H1 (cell line): ENCODE data around the gene GMNN. TPM values are rescaled to one million over a fixed set of nuclear protein-coding genes. Genes with fewer than 3 reads are reported as not detected.

Experiments
- CTCF ChIA-PET: fragments of 300-600 bp; sonication (Branson Sonifier 250); formaldehyde crosslinking; loops from one replicate; lab custom pipeline; 2021; ENCODE audit not compliant: partially characterized antibody; lab: Charles Lee
- POLR2A ChIA-PET: fragments of 300-600 bp; sonication (Branson Sonifier 250); formaldehyde crosslinking; loops from one replicate; lab custom pipeline; 2021; ENCODE audit warnings: inconsistent platforms; ENCODE audit not compliant: partially characterized antibody; lab: Charles Lee
- DNase-seq, 2 experiments: peaks; one replicate each; pipeline versions ENCODE4 v3.0.0 to v3.0.0-alpha.2; 2010 to 2022; ENCODE audit warnings: low spot score in 2 of 2, low read depth in 1 of 2, mixed read lengths in 1 of 2
- FAIRE-seq: peaks from 2 replicates; lab custom pipeline; 2011; peaks lifted over from hg19 to GRCh38; lab: Jason Lieb, UNC
- H2AFZ ChIP-seq: 2 replicates; pipeline ENCODE4 v1.8.1; 2012; ENCODE audit warnings: low read length, inconsistent platforms
- H2AK5ac ChIP-seq: 2 replicates; pipeline ENCODE4 v1.6.1; 2013; ENCODE audit warnings: low read depth, low read length
- H2BK120ac ChIP-seq: replicated peaks from 2 replicates; pipeline ENCODE3; 2013; ENCODE audit warnings: low read depth, low read length, inconsistent platforms
- H2BK12ac ChIP-seq: 2 replicates; pipeline ENCODE4 v1.6.1; 2013; ENCODE audit warnings: low read depth, low read length
- H2BK15ac ChIP-seq: 2 replicates; pipeline ENCODE4 v1.6.1; 2013; ENCODE audit warnings: low read length
- H2BK20ac ChIP-seq: 2 replicates; pipeline ENCODE4 v1.6.1; 2013; ENCODE audit warnings: low read length
- H2BK5ac ChIP-seq: 2 replicates; pipeline ENCODE4 v1.6.1; 2013; ENCODE audit warnings: low read depth, low read length
- H3K14ac ChIP-seq: 2 replicates; pipeline ENCODE4 v1.6.1; 2013; ENCODE audit warnings: inconsistent platforms; ENCODE audit not compliant: insufficient read length
- H3K18ac ChIP-seq: 2 replicates; pipeline ENCODE4 v1.6.1; 2013; ENCODE audit warnings: low read length; ENCODE audit errors: extremely low read depth
- H3K23ac ChIP-seq: 2 replicates; pipeline ENCODE4 v1.6.1; 2013; ENCODE audit warnings: inconsistent platforms; ENCODE audit not compliant: insufficient read length
- H3K23me2 ChIP-seq: 2 replicates; pipeline ENCODE4 v1.6.1; 2013; ENCODE audit warnings: low read depth, low read length
- H3K27ac ChIP-seq: 2 replicates; pipeline ENCODE4 v1.6.1; 2011; ENCODE audit warnings: low read depth, low read length, inconsistent platforms
- H3K27me3 ChIP-seq, 4 experiments: replicated peaks in 1 of 4; 1 replicate in 1 of 4; 2 replicates in 3 of 4; pipeline versions ENCODE4 v1.6.1 to v1.8.1; 2011 to 2013; ENCODE audit warnings: low read length in 3 of 4, mild to moderate bottlenecking in 3 of 4, inconsistent platforms in 2 of 4, mixed read lengths in 2 of 4, moderate library complexity in 1 of 4; ENCODE audit not compliant: control insufficient read depth in 3 of 4, insufficient read depth in 3 of 4; ENCODE audit errors: extremely low read depth in 1 of 4
- H3K36me3 ChIP-seq, 4 experiments: 2 replicates each; pipeline versions ENCODE4 v1.6.1 to v1.8.1; 2011 to 2013; ENCODE audit warnings: mild to moderate bottlenecking in 4 of 4, low read length in 3 of 4, moderate library complexity in 2 of 4, control low read depth in 1 of 4, inconsistent platforms in 1 of 4; ENCODE audit not compliant: insufficient read depth in 4 of 4, control insufficient read depth in 2 of 4
- H3K4ac ChIP-seq: replicated peaks from 2 replicates; pipeline ENCODE3; 2013; ENCODE audit warnings: low read length, low read depth, mixed read lengths, inconsistent platforms; ENCODE audit not compliant: insufficient read length
- H3K4me1 ChIP-seq, 4 experiments: replicated peaks in 1 of 4; 1 replicate in 1 of 4; 2 replicates in 3 of 4; pipeline versions ENCODE4 v1.6.1 to v1.8.1; 2011 to 2013; ENCODE audit warnings: low read length in 3 of 4, inconsistent platforms in 2 of 4, mixed read lengths in 1 of 4; ENCODE audit not compliant: insufficient read depth in 4 of 4, control insufficient read depth in 3 of 4
- H3K4me2 ChIP-seq, 2 experiments: 2 replicates each; pipeline versions ENCODE4 v1.6.1 to v1.8.1; 2011 to 2013; ENCODE audit warnings: low read depth in 2 of 2, low read length in 2 of 2, control low read depth in 1 of 2, inconsistent platforms in 1 of 2, mild to moderate bottlenecking in 1 of 2; ENCODE audit not compliant: insufficient read depth in 1 of 2
- H3K4me3 ChIP-seq, 4 experiments: fragments of 200-600, 300-600 bp in 1 of 4; sonication (generic), shearing (Covaris generic), sonication (Bioruptor Twin) in 1 of 4; 2 replicates each; pipeline versions ENCODE4 v1.5.1 to v1.8.1; 2011 to 2016; ENCODE audit warnings: low read length in 4 of 4, low read depth in 3 of 4, control low read depth in 2 of 4, inconsistent platforms in 2 of 4, mild to moderate bottlenecking in 2 of 4, mixed read lengths in 1 of 4, moderate library complexity in 1 of 4; ENCODE audit not compliant: insufficient read depth in 2 of 4; ENCODE audit errors: extremely low read depth in 1 of 4
- H3K56ac ChIP-seq: replicated peaks from 2 replicates; pipeline ENCODE3; 2013; ENCODE audit warnings: low read depth, mild to moderate bottlenecking, mixed read lengths, low read length, inconsistent platforms; ENCODE audit not compliant: insufficient read length
- H3K79me1 ChIP-seq: 2 replicates; pipeline ENCODE4 v1.6.1; 2013; ENCODE audit warnings: low read depth, low read length, control low read depth
- H3K79me2 ChIP-seq, 2 experiments: 2 replicates each; pipeline versions ENCODE4 v1.6.1 to v1.8.1; 2012 to 2013; ENCODE audit warnings: low read length in 2 of 2, mild to moderate bottlenecking in 2 of 2, inconsistent platforms in 1 of 2; ENCODE audit not compliant: insufficient read depth in 2 of 2, control insufficient read depth in 1 of 2
- H3K9ac ChIP-seq, 4 experiments: replicated peaks in 1 of 4; 1 replicate in 1 of 4; 2 replicates in 3 of 4; pipeline versions ENCODE4 v1.6.1 to v1.8.1; 2011 to 2013; ENCODE audit warnings: low read depth in 3 of 4, low read length in 3 of 4, control low read depth in 2 of 4, mild to moderate bottlenecking in 2 of 4, moderate library complexity in 2 of 4, inconsistent platforms in 1 of 4; ENCODE audit errors: extremely low read depth in 1 of 4
- H3K9me3 ChIP-seq, 2 experiments: 2 replicates each; pipeline versions ENCODE4 v1.6.1 to v1.8.1; 2012 to 2013; ENCODE audit warnings: mild to moderate bottlenecking in 2 of 2, moderate library complexity in 2 of 2, control low read depth in 1 of 2, inconsistent platforms in 1 of 2, low read depth in 1 of 2, low read length in 1 of 2, mixed read lengths in 1 of 2; ENCODE audit not compliant: insufficient read depth in 2 of 2
- H4K20me1 ChIP-seq, 2 experiments: replicated peaks in 1 of 2; 2 replicates each; pipeline versions ENCODE3 to v1.8.1; 2011 to 2013; ENCODE audit warnings: inconsistent platforms in 2 of 2, low read length in 2 of 2, mild to moderate bottlenecking in 1 of 2; ENCODE audit not compliant: insufficient read depth in 2 of 2, control insufficient read depth in 1 of 2
- H4K5ac ChIP-seq: 2 replicates; pipeline ENCODE4 v1.6.1; 2013; ENCODE audit warnings: low read length, low read depth, mixed read lengths, inconsistent platforms; ENCODE audit not compliant: insufficient read length
- H4K8ac ChIP-seq: 2 replicates; pipeline ENCODE4 v1.8.0; 2013; ENCODE audit warnings: mild to moderate bottlenecking, moderate library complexity, low read length, inconsistent platforms; ENCODE audit not compliant: insufficient read depth; ENCODE audit errors: extremely low read depth
- H4K91ac ChIP-seq: replicated peaks from 2 replicates; pipeline ENCODE3; 2013; ENCODE audit warnings: low read length, mixed read lengths, inconsistent platforms; ENCODE audit not compliant: insufficient read length
- BRCA1 ChIP-seq: IDR thresholded peaks from 2 replicates; pipeline ENCODE4 v1.6.1; 2012; ENCODE audit warnings: low read depth, low read length, improper control_type of control experiment
- RAD21 ChIP-seq, 2 experiments: IDR thresholded peaks in 1 of 2; conservative IDR thresholded peaks in 1 of 2; 2 replicates each; pipeline ENCODE4 v1.6.1; 2011; ENCODE audit warnings: low read depth in 2 of 2, low read length in 2 of 2, improper control_type of control experiment in 1 of 2, inconsistent platforms in 1 of 2, mild to moderate bottlenecking in 1 of 2, moderate library complexity in 1 of 2
- WGBS, 2 experiments: shearing (Covaris generic) in 1 of 2; methylation state at CpG; one replicate each; pipeline versions ENCODE4 v1.1.6 to v1.1.7; 2013 to 2015; ENCODE audit warnings: low lambda C conversion rate in 2 of 2, mixed read lengths in 2 of 2, inconsistent platforms in 1 of 2, low coverage in 1 of 2, missing lambda C conversion rate in 1 of 2; ENCODE audit not compliant: insufficient replicate concordance in 2 of 2, insufficient coverage in 1 of 2, insufficient read length in 1 of 2; ENCODE audit errors: extremely low coverage in 1 of 2, missing lambda C conversion rate in 1 of 2; 5-methylcytosine and 5-hydroxymethylcytosine counted together
- polyA plus RNA-seq, 7 experiments: library from polyadenylated mRNA; depleted of rRNA in 3 of 7; stranded (reverse) in 5 of 7; unstranded in 2 of 7; fragments of >200 nt in 5 of 7; fragments of 200-250 nt in 2 of 7; gene quantifications; 1 replicate in 5 of 7; 2 replicates in 1 of 7; 4 replicates in 1 of 7; pipeline versions ENCODE4 v1.2.1 to v1.2.3, GENCODE V29; 2011 to 2013; ENCODE audit warnings: missing spikeins in 2 of 7, mixed read lengths in 2 of 7
- total RNA-seq: library from RNA; stranded (reverse); fragmentation: NEBNext Ultra II Directional; extraction: Animal tissue kit (Norgen Biotek cat#: 25700); gene quantifications from 2 replicates; pipeline ENCODE4 v1.2.1, GENCODE V29; 2021

GMNN gene
- total and polyA plus RNA-seq, 2 of the 8 experiments (the other 6 are each of a cell fraction or from before 2014, with no cell fraction given), result 65.9 to 101 TPM

DNA sequence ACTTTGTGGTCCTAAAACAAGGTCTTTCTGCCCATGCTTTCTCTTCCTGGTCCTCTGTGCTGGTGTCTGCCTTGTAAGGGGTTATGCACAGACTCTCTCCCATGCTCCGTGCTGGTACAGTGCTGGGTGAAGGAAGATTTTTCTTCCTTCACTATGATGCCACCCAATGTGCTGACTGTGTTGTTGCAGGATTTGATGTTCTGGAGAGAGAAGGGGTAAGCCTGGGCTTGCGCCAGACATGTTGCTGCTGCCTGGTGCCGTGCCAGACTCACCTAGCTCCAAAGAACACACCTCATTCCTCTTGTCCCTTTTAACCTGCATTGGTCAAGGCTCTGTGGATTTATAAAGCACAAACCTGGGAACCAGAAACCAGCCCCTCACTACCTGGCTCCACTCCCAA, 52.4 kb downstream of the GMNN start:
- Histone ChIP-seq H3K56ac (no peak overlapping the region), H2BK5ac (0 out of 2 replicates have a peak overlapping the region, but pooled peaks have one; percentile 6)

More for the DNA sequence above, 52.4 kb downstream of the GMNN start:
- Histone ChIP-seq H4K5ac (no peak overlapping the region), H3K9me3 (no peaks in the 10 kb centered on the region), H3K27ac (no peak overlapping the region; the same call in 1 of the 2 replicates), H2BK20ac (no peak overlapping the region; the same call in 1 of the 2 replicates), H3K23me2 (no peaks in the 10 kb centered on the region; the same call in 1 of the 2 replicates), H2AFZ (no peak overlapping the region), H3K23ac (no peak overlapping the region), H3K36me3 (peaks cover 0 to 2% (median under 1%) of the 10 kb centered on the region in 4 experiments; a peak in 3 of 8 replicates), H3K79me2 (no peaks in the 10 kb centered on the region), H3K27me3 (no peaks in the 10 kb centered on the region), H3K4ac (no peak overlapping the region), H2BK15ac (no peak overlapping the region)
- DNase-seq (no peak), FAIRE-seq (no peak)
- TF ChIP-seq RAD21 (IDR thresholded peaks at IDR 0.05 in 1 of 2, conservative IDR thresholded peaks at IDR 0.05 in 1 of 2; ENCODE audit: low read depth in 2 of 2, low read length in 2 of 2) (peak; percentile 23 to 27; a peak in 3 of 4 replicates), BRCA1 (no peak)
- TF ChIP-seq, all 59 proteins: peak for 1
- Histone ChIP-seq H3K4me2 (no peak overlapping the region), H2BK120ac (peak overlapping the region; percentile 7), H3K18ac (no peak overlapping the region), H2AK5ac (no peak overlapping the region; the same call in 1 of the 2 replicates), H3K14ac (no peak overlapping the region), H4K20me1 (peaks cover 0 to 2% of the 10 kb centered on the region in 2 experiments), H3K4me1 (0 out of 7 replicates have a peak, but pooled peaks cover 0 to 2% (median 0%) of the 10 kb centered on the region in 4 experiments), H4K8ac (no peak overlapping the region), H3K9ac (no peak overlapping the region), H3K4me3 (no peak overlapping the region), H2BK12ac (no peak overlapping the region), H3K79me1 (no peaks in the 10 kb centered on the region), H4K91ac (no peak overlapping the region)
- ChIA-PET POLR2A (no interaction called here), CTCF (interaction anchor here (0.6 to 3.2 kb wide), 4 partner anchors 16 to 247 kb away, joined by 3 to 15 read pairs (median 4); no protein-coding TSS in a partner anchor)
- WGBS, 2 experiments, result 95% methylated on average over 3 of the region's 3 CpGs; no CpG with 5 or more reads in 1 of the 2 experiments
